HG03039 (cell line): ENCODE measurements around the gene WFS1.

Source experiments
- ATAC-seq: cut with Tn5 transposase; IDR thresholded peaks from one replicate; pipeline ENCODE4 v1.9.1; 2021; ENCODE audit warnings: mild to moderate bottlenecking, moderate library complexity; ENCODE audit not compliant: unreplicated experiment

Gene WFS1

GRCh38 chr4:6338175-6338950 lies 68.7 kb downstream of the WFS1 start:
- no peak for ATAC-seq

GRCh38 chr4:6338951-6339817 lies 69.5 kb downstream of the WFS1 start:
- ATAC-seq: no peak

- no peak for ATAC-seq
Measured at GRCh38 chr4:6339818-6340445, 70.3 kb downstream of the WFS1 start.

- ATAC-seq: no peak
Measured at GRCh38 chr4:6340446-6341015, 70.9 kb downstream of the WFS1 start.

- no peak for ATAC-seq
Measured at GRCh38 chr4:6341696-6342095, 72.0 kb downstream of the WFS1 start.

- no peak for ATAC-seq
Measured at GRCh38 chr4:6342530-6343293, 73.1 kb downstream of the WFS1 start.

- ATAC-seq: no peak
Measured at GRCh38 chr4:6343939-6344408, 74.3 kb downstream of the WFS1 start.

- ATAC-seq: no peak
Measured at GRCh38 chr4:6345096-6345830, 75.6 kb downstream of the WFS1 start.

GRCh38 chr4:6345866-6346265 lies 76.2 kb downstream of the WFS1 start:
- ATAC-seq: no peak

- ATAC-seq: no peak
Measured at GRCh38 chr4:6346373-6347110, 76.9 kb downstream of the WFS1 start.

GRCh38 chr4:6347511-6348045 lies 77.9 kb downstream of the WFS1 start:
- ATAC-seq: no peak

GRCh38 chr4:6348408-6348807 lies 78.8 kb downstream of the WFS1 start:
- ATAC-seq: no peak

GRCh38 chr4:6349896-6350603 lies 80.4 kb downstream of the WFS1 start:
- ATAC-seq: no peak

GRCh38 chr4:6350646-6351045 lies 81.0 kb downstream of the WFS1 start:
- ATAC-seq: no peak

GRCh38 chr4:6351246-6352000 lies 81.8 kb downstream of the WFS1 start:
- ATAC-seq: no peak

GRCh38 chr4:6352031-6352692 lies 82.5 kb downstream of the WFS1 start:
- no peak for ATAC-seq
